SK-N-DZ (cell line): Measurements from ENCODE around the gene ZNF862.

Experiments
- DNase-seq: peaks from one replicate; pipeline ENCODE4 v3.0.0-alpha.2; 2015; ENCODE audit warnings: low spot score

Gene ZNF862

DNA sequence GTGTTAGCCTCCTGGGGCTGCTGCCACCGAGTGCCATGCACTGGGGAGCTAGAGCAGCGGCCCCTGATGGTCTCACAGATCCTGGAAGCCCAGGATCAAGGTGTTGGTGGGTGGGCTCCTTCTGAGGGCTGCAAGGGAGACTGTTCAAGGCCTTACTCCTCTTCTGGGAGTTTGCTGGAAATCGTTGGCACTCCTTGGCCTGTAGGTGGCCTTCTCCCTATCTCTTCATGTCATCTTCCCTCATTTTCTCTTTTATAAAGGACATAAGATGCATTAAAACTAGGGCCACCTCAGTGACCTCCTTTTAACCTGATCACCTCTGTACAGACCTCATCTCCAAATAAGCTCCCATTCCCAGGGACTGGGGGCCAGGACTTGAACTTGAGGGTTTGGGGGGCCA, 27.0 kb upstream of the ZNF862 start:
- DNase-seq: no peak

DNA sequence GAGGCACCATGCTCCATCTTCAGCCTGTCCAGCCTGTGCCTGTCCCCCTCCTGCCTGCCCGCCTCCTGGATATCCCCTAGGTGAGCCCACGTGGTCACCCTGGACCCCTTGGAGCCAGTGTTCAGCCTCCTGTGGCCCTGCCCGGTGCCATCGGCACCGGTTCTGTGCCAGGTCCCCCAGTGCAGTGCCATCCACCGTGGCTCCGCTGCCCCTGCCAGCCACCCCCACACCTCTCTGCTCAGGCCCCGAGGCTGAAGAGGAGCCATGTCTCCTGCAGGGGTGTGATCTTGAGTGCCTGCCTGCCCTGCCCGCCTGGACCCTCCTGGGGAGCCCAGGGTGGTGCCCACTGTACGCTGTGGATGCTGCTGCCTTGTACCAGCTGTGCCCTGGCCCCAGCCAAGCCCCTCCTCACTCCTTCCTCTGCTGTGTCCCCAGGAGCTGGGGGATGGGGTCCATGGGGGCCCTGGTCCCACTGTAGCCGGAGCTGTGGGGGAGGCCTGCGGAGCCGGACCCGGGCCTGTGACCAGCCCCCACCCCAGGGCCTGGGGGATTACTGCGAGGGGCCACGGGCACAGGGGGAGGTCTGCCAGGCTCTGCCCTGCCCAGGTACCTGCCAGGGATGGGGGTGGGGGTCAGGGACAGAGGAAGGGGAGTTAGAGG, 26.2 kb upstream of the ZNF862 start:
- no peak for DNase-seq

DNA sequence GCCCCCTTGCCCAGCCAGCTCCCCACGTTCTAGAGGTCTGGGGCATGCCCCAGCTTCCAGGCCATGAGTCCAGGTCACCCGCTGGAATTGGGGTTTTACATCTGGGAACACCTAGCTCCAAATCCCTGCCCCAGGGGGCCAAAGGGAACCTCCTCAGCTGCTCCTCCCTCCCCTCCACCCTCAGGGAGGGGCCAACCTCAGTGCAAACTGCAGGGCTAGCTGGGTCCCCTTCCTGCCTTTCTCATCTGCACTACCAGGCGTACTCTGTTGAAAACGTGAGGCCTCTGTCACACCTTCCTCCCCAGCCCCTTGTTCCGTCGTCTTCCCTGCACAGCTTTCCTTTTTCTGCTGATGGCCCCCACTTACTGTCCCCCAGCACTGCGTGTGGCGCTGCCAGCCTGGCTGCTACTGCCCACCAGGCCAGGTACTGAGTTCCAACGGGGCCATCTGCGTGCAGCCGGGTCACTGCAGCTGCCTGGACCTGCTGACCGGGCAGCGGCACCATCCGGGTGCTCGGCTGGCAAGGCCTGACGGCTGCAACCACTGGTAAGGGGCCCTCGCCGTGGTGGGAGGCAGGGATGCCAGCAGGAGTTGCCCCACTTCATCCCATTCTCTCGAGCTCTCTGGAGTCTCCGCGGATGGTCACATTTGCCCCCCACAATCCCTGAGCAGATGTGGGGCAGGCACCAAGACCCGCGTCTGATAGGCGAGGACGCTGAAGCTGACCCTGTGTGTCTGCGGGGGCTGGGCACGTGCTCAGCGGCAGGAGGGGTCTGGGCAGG, 24.7 kb upstream of the ZNF862 start:
- DNase-seq: no peak

DNA sequence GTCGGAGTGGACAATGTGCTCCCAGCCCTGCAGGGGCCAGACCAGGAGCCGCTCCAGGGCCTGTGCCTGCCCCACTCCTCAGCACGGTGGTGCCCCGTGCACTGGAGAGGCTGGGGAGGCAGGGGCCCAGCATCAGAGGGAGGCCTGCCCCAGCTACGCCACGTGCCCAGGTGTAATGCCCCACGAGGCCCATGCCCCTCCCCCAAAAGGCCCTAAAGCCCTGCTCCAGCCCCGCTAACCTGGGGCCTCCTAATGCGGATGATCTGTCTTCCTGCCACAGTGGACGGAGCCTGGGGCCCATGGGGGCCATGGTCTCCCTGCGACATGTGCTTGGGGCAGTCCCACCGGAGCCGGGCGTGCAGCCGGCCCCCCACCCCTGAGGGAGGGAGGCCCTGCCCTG, 23.7 kb upstream of the ZNF862 start:
- DNase-seq: no peak

DNA sequence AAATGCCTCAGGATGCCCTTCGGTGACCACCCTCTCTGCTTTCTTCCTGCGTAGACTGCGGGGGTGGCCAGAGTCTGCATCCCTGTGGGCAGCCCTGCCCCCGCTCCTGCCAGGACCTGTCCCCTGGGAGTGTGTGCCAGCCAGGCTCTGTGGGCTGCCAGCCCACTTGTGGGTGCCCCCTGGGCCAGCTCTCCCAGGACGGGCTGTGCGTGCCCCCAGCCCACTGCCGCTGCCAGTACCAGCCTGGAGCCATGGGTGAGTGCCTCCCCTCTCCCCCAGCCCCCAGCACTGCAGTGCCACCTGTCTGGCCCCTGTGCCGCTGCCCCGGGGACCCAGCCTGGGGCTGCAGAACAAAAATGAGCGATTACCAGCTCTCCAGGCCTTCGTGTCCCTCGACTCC, 23.1 kb upstream of the ZNF862 start:
- no peak for DNase-seq

DNA sequence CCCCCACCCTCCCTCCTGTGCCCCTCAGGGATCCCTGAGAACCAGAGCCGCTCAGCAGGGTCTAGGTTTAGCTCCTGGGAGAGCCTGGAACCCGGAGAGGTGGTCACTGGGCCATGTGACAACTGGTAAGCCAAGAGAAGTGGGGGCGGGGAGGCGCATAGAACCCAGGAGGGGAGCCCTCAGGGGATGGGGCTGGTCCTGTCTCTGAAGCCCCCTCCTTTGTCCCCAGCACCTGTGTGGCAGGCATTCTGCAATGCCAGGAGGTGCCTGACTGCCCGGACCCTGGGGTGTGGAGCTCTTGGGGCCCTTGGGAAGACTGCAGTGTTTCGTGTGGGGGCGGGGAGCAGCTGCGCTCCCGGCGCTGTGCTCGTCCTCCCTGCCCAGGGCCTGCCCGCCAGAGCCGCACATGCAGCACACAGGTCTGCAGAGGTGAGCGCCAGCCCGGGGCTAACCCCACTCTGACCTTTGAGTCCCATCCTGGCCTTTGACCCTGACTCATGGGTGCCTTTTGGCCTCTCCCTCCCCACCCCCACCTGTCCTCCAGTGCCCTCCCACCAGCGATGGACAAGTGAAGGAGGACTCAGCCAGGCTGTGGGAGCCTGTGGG, 22.4 kb upstream of the ZNF862 start:
- no peak for DNase-seq

DNA sequence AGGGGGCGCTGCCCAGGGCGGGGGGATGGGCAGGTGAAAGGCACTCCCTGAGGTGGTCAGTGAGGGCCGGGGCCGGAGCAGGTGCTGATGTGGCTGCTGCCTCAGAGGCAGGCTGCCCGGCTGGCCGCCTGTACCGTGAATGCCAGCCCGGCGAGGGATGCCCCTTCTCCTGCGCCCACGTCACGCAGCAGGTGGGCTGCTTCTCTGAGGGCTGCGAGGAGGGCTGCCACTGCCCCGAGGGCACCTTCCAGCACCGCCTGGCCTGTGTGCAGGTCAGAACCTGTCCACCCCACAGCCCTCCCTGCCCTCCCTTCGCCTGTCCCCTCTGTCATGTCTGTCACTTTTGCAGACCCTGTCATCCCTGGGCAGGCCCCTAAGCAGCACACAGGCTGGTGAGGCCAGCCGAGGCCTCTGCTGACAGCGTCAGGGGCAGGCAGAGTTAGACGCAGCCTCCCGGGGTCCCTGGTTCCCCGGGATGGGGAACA, 21.9 kb upstream of the ZNF862 start:
- no peak for DNase-seq

DNA sequence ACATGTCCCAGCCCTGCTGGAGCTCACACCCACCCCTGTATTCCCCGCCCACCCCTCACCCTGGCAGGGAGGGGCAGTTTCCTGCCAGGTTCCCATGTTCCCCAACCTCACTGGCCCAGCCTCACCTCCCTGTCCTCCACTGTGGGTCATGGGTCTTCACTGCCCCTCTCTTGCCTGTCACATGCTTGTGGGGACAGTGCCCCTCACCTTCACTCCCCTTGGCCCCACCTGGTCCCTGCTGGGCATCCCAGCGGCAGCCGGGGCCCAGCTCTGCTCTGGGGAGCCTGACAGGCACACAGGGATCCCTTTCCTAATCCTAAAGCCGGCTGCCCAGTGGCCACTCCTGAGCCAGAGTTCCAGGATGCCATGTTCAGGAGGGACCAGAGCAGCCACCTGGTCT, 21.4 kb upstream of the ZNF862 start:
- DNase-seq: no peak

DNA sequence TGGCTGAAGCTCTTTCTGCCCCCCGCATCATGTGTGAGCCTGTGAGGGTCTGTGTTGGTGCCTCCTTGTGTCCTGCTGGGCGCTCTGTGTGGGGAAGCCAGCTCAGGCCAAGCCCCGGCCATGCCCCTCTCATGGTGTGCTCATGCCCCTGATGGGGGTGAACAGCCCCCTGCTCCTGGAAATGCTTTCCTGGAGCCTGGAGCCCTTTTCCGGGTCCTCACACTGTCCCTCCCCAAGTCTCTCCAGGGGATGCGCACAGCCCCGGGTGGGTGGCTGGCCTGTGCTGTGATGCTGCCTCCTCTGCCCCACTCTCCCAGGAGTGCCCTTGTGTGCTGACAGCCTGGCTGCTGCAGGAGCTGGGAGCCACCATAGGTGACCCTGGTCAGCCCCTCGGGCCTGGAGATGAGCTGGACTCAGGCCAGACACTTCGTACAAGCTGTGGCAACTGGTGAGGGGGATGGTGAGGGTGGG, 20.8 kb upstream of the ZNF862 start:
- no peak for DNase-seq

DNA sequence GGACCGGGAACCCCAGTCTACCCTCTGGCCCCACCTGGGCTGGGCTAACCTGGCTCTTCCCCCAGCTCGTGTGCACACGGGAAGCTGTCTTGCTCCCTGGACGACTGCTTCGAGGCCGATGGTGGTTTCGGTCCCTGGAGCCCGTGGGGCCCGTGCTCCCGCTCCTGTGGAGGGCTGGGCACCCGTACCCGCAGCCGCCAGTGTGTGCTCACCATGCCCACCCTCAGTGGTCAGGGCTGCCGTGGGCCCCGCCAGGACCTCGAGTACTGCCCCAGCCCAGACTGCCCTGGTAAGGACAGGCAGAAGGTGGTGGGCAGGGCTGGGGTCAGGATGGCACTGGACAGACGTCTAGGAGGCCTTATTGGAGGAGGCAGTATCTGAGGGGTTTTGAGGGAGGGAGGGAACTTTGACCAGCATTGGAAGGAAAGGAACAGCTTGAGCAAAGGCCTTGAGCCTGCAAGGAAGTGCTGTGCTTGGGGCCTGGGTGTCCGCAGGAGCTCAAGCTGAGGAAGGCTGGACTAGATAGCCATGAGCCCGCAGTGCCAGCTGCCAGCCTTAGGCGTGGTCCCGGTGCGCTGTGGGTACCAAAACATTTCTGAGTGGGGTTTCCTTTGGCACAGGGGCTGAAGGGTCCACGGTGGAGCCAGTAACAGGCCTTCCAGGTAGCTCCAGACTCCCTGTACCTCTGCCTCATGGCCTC, 20.2 kb upstream of the ZNF862 start:
- DNase-seq: no peak

DNA sequence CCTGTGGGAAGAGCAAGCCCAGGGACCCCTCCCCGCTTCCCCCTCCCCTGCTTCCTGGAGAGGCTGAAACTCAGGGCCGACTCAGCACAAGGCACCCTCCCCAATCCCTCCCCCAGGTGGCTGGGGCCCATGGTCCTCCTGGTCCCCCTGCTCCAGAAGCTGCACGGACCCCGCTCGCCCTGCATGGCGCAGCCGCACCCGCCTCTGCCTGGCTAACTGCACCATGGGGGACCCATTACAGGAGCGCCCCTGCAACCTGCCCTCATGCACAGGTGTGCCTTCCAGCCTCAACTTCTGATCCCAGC, 19.7 kb upstream of the ZNF862 start:
- no peak for DNase-seq

DNA sequence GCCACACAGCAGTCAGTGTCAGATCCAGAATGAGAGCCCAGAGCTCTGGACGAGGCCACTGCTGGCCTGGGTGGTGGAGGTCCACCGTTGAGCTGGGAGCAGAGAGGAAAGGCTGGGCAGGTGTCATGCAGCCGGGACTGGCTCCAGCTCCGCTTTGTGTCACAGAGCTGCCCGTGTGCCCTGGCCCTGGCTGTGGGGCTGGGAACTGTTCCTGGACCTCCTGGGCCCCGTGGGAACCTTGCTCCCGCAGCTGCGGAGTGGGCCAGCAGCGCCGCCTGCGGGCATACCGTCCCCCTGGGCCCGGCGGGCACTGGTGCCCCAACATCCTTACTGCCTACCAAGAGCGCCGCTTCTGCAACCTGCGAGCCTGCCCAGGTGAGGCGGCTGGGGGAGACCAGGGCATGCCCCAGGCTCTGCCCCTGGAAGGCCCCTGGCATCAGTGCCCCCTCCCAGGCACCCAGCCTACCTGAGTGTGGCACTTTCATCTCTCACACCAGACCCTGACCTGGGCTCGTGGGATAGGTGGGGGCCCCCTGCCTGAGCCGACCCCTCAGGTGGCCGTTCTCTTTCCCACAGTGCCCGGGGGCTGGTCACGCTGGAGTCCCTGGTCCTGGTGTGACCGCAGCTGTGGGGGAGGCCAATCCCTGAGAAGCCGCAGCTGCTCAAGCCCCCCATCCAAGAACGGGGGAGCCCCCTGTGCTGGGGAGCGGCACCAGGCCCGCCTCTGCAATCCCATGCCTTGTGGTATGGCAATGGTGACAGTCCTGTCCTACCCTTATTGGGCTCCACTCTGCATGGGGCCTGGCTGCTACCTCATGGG, 18.8 kb upstream of the ZNF862 start:
- DNase-seq: no peak

DNA sequence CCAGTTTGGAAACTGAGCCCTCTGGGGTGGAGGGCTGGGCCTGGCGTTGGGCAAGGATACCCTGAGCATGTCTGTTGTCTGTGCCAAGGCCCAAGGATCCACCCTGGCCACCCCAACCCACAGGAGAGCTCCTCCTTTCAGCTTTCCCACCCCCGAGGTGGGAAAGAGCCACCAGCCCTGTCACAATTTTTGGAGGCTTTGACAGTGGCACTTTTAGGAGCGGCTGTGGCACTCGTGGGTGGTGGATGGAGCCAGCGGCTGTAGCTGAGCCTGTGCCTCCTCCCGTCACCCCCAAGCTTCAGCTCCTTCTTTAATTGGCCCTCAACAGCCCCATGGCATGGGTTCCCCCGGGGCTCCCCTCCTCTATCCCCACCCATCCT, 18.2 kb upstream of the ZNF862 start:
- DNase-seq: no peak

DNA sequence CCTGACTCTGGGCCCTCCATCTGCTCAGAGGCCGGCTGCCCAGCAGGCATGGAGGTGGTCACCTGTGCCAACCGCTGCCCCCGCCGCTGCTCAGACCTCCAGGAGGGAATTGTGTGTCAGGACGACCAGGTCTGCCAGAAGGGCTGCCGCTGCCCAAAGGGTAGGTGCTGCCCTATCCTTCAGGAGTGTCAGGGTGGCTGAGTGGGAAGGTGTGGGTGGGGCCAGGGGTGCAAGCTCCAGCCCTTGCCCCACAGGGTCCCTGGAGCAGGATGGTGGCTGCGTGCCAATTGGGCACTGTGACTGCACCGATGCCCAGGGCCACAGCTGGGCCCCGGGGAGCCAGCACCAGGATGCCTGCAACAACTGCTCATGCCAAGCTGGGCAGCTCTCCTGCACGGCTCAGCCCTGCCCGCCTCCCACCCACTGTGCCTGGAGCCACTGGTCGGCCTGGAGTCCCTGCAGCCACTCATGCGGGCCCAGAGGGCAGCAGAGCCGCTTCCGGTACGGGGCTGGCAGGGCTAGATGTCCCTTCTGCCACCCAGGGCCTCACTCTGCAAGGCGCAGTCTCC, 17.5 kb upstream of the ZNF862 start:
- DNase-seq: no peak

DNA sequence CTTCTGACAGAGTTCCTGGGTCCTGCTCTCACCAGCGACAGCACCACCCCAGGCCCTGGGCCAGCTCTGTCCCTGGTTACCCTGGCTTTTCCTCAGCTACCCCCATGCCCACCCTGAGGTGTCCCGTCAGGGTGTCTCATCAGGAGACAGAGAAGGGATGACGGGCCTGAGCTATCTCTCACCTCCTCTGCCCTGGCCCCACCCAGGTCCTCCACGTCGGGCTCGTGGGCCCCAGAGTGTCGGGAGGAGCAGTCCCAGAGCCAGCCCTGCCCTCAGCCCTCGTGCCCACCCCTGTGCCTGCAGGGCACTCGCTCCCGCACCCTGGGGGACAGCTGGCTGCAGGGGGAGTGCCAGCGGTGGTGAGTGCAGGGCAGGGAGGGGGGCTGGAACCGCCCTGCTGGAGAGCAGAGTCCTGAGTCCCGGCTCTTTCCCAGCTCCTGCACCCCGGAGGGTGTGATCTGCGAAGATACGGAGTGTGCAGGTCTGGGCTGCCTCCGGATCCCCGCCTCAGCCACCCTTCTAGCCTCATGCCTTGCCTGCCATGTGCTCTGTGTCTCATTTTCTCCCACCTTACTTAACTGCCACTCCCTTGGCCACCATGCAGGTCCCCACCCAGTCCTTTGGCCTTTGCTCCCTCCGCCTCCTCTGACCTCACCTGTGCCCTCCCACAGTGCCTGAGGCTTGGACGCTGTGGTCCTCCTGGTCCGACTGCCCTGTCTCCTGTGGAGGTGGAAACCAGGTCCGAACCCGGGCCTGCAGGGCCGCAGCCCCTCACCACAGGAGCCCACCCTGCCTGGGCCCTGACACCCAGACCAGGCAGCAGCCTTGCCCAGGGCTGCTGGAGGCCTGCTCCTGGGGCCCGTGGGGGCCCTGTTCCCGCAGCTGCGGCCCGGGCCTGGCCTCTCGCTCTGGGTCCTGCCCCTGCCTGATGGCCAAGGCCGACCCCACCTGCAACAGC, 16.7 kb upstream of the ZNF862 start:
- no peak for DNase-seq

DNA sequence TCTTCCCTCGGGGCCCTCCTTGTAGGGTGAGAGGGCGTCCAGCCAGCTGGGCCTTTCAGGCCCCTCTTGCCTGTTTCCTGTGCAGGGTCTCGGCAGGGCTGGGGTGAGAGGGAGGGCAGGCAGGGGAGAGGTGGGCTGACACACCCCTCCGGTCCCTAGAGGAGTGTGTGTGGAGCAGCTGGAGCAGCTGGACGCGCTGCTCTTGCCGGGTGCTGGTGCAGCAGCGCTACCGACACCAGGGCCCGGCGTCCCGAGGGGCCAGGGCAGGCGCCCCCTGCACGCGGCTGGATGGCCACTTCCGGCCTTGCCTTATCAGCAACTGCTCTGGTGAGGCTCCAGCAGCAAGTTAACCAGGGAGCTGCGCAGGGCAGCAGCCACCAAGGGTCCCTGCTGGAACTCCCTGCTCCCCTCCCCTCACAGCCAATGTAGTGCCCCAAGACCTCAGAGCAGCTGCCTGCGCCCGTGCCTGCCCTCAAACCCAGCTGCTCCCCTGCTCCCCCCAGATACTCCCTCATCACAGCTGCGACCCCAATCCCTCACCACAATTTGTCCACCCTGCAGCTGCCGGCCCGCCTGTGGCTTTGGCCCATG, 15.7 kb upstream of the ZNF862 start:
- peak; percentile 45 for DNase-seq

DNA sequence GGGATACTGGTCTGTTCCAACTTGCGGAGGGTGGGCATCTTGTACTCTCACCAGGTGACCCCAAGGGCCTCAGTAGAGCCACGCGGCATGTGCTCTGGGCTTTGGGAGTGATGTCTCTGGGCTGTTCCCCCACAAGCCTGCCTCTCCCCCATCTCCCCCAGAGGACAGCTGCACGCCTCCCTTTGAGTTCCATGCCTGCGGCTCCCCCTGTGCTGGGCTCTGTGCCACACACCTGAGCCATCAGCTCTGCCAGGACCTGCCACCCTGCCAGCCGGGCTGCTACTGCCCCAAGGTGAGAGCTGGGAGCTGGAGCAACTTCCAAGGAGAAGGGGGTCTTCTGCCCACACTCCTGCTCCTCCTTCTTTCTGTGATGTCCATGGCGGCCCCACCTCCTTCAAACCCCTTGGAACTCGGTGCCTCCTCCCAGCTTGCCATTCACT, 15.0 kb upstream of the ZNF862 start:
- no peak for DNase-seq

DNA sequence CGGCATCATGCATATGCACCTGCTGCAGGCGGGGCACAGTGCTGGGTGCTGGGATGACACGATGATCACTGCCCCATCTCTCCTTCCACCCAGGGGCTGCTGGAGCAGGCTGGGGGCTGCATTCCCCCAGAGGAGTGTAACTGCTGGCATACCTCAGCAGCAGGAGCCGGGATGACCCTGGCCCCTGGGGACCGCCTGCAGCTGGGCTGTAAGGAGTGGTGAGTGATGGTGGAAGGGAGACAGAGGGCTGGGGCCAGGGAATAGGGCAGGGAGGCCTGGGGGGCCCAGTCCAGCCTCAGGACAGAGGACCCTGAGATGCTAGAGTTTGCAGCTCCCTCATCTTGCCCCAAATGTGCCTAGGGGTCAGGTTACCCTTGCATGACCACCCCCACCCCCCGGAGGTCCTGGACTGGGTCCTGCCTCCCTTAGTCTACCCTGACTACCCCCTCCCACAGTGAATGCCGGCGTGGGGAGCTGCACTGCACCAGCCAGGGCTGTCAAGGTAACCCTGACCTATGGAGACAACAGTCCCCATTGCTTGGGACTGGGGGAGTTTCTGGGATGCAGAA, 14.5 kb upstream of the ZNF862 start:
- DNase-seq: no peak

DNA sequence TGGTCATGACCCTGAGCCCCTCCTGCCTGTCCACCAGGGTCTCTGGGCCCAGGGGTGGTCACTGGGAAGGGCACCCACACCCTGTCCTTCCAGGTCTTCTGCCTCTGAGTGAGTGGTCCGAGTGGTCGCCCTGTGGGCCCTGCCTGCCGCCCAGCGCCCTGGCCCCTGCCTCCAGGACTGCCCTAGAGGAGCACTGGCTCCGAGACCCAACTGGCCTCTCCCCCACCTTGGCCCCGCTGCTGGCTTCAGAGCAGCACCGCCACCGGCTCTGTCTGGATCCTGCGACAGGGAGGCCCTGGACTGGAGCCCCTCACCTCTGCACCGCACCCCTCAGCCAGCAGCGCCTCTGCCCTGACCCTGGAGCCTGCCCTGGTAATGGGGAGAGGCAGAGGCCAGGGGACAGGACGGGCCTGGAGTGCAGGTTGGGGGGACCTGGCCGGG, 13.9 kb upstream of the ZNF862 start:
- DNase-seq: no peak
